Tibial nerve (tissue), 3 donors: ENCODE results near the gene MFSD2B.

Source experiments
- CTCF ChIP-seq, 5 experiments: fragments of 200-600 bp in 3 of 5; fragments of 450-650 bp in 2 of 5; sonication (generic) in 3 of 5; IDR thresholded peaks; one replicate each; pipeline ENCODE4 v1.5.1; 2016 to 2019; ENCODE audit warnings: antibody characterized with exemption in 5 of 5, mild to moderate bottlenecking in 3 of 5, moderate library complexity in 2 of 5
- POLR2A ChIP-seq, 2 donors: fragments of 450-650 bp; IDR thresholded peaks; one replicate each; pipeline ENCODE4 v1.6.1; 2017; ENCODE audit warnings: antibody characterized with exemption in 2 of 2, mild to moderate bottlenecking in 2 of 2, moderate library complexity in 2 of 2

GRCh38 chr2:24012521-24013188, 2.8 kb downstream of the MFSD2B start:
- TF ChIP-seq CTCF (IDR thresholded peaks at IDR 0.05) = no peak
- TF ChIP-seq POLR2A (IDR thresholded peaks at IDR 0.05) = no peak
